C4-2B (cell line): ENCODE data around the gene AGBL1.

Source experiments
- CTCF ChIP-seq: fragments of 450-650 bp; conservative IDR thresholded peaks from 2 replicates; pipeline ENCODE4 v1.5.1; 2017; ENCODE audit warnings: mild to moderate bottlenecking
- ZFX ChIP-seq: fragments of 450-650 bp; IDR thresholded peaks from 2 replicates; pipeline ENCODE4 v1.6.1; 2017

GRCh38 chr15:86677278-86677677, 597.6 kb downstream of the AGBL1 start:
- TF ChIP-seq CTCF = no peak
- no peak for TF ChIP-seq ZFX
